Measurements from ENCODE around the gene TAF6L. TPM values are rescaled to one million over a fixed set of nuclear protein-coding genes. Genes with fewer than 3 reads are reported as not detected.

TAF6L gene
- total and polyA plus RNA-seq, 9 of the 15 experiments (the other 6 are each of a cell fraction or from before 2014, with no cell fraction given) = 0.04 to 45.5 (median 20.8) TPM

DNA sequence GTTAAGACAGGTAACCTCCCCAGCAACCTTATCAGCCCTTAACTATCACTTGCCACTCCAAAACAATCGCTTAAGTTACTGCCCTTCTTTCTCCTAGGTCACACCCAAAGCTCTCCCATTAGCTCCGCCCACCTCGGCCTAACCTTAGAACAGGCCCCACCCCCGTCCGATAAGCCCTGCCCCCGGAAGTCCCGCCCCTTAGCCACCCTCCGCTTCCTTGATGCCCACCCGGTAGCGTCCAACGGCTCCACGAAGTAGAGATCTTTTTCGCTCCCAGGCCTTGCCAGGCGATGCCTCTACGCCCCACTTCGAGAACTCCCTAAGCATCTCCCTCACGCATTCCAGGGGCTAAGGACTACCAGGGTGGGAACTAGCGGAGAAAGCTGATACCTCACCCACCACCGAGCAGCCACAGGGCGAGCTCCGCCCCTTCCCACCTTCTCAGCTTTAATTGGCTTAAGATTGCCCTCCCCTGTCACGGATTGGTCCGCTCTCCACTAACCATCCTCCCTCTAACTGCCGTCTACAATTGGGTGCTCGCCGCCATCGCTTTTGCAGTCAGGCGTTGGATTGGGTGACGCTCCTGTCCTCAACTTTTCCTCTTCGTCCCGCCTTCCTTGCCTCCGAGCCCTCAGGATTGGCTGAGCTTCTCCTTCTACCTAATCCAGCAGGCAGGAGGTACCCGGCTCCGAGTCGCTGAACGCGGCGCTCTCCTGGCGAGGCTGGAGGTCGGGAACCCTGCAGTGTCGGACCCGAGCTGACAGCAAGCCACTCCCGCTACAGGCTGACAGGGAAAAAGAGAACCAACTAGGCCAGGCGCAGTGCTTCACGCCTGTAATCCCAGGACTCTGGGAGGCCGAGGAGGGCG, 17.2 kb upstream of the TAF6L start, which contains the start of gene ZBTB3 (continued):
- TF ChIP-seq GABPB1 (CRISPR knock-in tag; IDR thresholded peaks at IDR 0.05) (peak; percentile 97), CREB1 (IDR thresholded peaks at IDR 0.05) (no peak; the same call in 1 of the 2 replicates), CREB1 (CRISPR knock-in tag; IDR thresholded peaks at IDR 0.05) (peak; percentile 75), SP2 (IDR thresholded peaks at IDR 0.05; ENCODE audit: extremely low read depth, low read depth, low read length, poor library complexity, severe bottlenecking) (peak; percentile 95), ZNF197 (CRISPR knock-in tag; IDR thresholded peaks at IDR 0.05; ENCODE audit: low read depth) (no peak), EZH2 (IDR thresholded peaks at IDR 0.05; ENCODE audit: borderline replicate concordance, low read depth, low read length) (no peak), RBBP5 (IDR thresholded peaks at IDR 0.05; ENCODE audit: borderline replicate concordance, insufficient read depth, low read length, poor library complexity, severe bottlenecking) (peak; percentile 87), KDM2B (CRISPR knock-in tag; IDR thresholded peaks at IDR 0.05) (0 out of 2 replicates have a peak, but pooled peaks have one; percentile 67), CXXC5 (CRISPR knock-in tag; IDR thresholded peaks at IDR 0.05) (peak; percentile 56), CTBP1 (IDR thresholded peaks at IDR 0.05; ENCODE audit: borderline replicate concordance) (0 out of 2 replicates have a peak, but pooled peaks have one; percentile 60), HCFC1 (IDR thresholded peaks at IDR 0.05; ENCODE audit: low read depth, low read length) (peak; percentile 47), TCF7 (IDR thresholded peaks at IDR 0.05; ENCODE audit: borderline replicate concordance) (0 out of 2 replicates have a peak, but pooled peaks have one; percentile 14), HDAC1 (IDR thresholded peaks at IDR 0.05) (peak in 1 of 2 experiments; percentile 80; a peak in 2 of 4 replicates), SP1 (CRISPR knock-in tag; IDR thresholded peaks at IDR 0.05) (peak; percentile 99), FOXA3 (CRISPR knock-in tag; conservative IDR thresholded peaks at IDR 0.05 in 1 of 2, IDR thresholded peaks at IDR 0.05 in 1 of 2) (peak in 1 of 2 experiments; percentile 39; a peak in 1 of 4 replicates)
- TF ChIP-seq, protein P1, sequence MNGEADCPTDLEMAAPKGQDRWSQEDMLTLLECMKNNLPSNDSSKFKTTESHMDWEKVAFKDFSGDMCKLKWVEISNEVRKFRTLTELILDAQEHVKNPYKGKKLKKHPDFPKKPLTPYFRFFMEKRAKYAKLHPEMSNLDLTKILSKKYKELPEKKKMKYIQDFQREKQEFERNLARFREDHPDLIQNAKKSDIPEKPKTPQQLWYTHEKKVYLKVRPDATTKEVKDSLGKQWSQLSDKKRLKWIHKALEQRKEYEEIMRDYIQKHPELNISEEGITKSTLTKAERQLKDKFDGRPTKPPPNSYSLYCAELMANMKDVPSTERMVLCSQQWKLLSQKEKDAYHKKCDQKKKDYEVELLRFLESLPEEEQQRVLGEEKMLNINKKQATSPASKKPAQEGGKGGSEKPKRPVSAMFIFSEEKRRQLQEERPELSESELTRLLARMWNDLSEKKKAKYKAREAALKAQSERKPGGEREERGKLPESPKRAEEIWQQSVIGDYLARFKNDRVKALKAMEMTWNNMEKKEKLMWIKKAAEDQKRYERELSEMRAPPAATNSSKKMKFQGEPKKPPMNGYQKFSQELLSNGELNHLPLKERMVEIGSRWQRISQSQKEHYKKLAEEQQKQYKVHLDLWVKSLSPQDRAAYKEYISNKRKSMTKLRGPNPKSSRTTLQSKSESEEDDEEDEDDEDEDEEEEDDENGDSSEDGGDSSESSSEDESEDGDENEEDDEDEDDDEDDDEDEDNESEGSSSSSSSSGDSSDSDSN (IDR thresholded peaks at IDR 0.05; ENCODE audit: borderline replicate concordance in 1 of 2, low read depth in 2 of 2, low read length in 2 of 2) = peak; percentile 49 to 83; a peak in 3 of 4 replicates
- TF ChIP-seq, protein P2, sequence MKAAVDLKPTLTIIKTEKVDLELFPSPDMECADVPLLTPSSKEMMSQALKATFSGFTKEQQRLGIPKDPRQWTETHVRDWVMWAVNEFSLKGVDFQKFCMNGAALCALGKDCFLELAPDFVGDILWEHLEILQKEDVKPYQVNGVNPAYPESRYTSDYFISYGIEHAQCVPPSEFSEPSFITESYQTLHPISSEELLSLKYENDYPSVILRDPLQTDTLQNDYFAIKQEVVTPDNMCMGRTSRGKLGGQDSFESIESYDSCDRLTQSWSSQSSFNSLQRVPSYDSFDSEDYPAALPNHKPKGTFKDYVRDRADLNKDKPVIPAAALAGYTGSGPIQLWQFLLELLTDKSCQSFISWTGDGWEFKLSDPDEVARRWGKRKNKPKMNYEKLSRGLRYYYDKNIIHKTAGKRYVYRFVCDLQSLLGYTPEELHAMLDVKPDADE (conservative IDR thresholded peaks at IDR 0.05; ENCODE audit: control insufficient read depth, low read depth, low read length) = 0 out of 2 replicates have a peak, but pooled peaks have one; percentile 22
- TF ChIP-seq, protein P3, sequence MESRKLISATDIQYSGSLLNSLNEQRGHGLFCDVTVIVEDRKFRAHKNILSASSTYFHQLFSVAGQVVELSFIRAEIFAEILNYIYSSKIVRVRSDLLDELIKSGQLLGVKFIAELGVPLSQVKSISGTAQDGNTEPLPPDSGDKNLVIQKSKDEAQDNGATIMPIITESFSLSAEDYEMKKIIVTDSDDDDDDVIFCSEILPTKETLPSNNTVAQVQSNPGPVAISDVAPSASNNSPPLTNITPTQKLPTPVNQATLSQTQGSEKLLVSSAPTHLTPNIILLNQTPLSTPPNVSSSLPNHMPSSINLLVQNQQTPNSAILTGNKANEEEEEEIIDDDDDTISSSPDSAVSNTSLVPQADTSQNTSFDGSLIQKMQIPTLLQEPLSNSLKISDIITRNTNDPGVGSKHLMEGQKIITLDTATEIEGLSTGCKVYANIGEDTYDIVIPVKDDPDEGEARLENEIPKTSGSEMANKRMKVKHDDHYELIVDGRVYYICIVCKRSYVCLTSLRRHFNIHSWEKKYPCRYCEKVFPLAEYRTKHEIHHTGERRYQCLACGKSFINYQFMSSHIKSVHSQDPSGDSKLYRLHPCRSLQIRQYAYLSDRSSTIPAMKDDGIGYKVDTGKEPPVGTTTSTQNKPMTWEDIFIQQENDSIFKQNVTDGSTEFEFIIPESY (CRISPR knock-in tag; IDR thresholded peaks at IDR 0.05) = peak; percentile 57; the same call in 1 of the 2 replicates
